GM23338 (cell line): ENCODE measurements around the gene NPHP3. TPM values are rescaled to one million over a fixed set of nuclear protein-coding genes. Genes with fewer than 3 reads are reported as not detected.

Experiments
- ATAC-seq: fragments of 200-7000 bp; cut with Tn5 transposase; 3 replicates; pipeline ENCODE4 v1.9.1; 2020
- DNase-seq: peaks from one replicate; pipeline ENCODE4 v3.0.0-alpha.2; 2015; ENCODE audit warnings: low spot score
- H2AFZ ChIP-seq: fragments of 200-600 bp; sonication (generic); 2 replicates; pipeline ENCODE4 v1.8.0; 2016; ENCODE audit warnings: antibody characterized with exemption, mild to moderate bottlenecking, moderate library complexity
- H3F3A ChIP-seq: fragments of 200-600 bp; sonication (generic); replicated peaks from 2 replicates; pipeline ENCODE4 v1.8.0; 2017; ENCODE audit warnings: antibody characterized with exemption, mixed run types, low read depth
- H3K27ac ChIP-seq: fragments of 200-600 bp; sonication (generic); 2 replicates; pipeline ENCODE4 v1.6.1; 2016; ENCODE audit warnings: low read depth
- H3K27me3 ChIP-seq: fragments of 200-600 bp; sonication (generic); 2 replicates; pipeline ENCODE4 v1.8.0; 2016; ENCODE audit warnings: mild to moderate bottlenecking, mixed run types, moderate library complexity; ENCODE audit not compliant: insufficient read depth
- H3K36me3 ChIP-seq: fragments of 200-600 bp; sonication (generic); 2 replicates; pipeline ENCODE4 v1.8.0; 2016; ENCODE audit warnings: mild to moderate bottlenecking; ENCODE audit not compliant: insufficient read depth
- H3K4me1 ChIP-seq: fragments of 200-600 bp; sonication (generic); 2 replicates; pipeline ENCODE4 v1.8.0; 2016; ENCODE audit warnings: mild to moderate bottlenecking, moderate library complexity; ENCODE audit not compliant: insufficient read depth
- H3K4me2 ChIP-seq: fragments of 200-600 bp; sonication (generic); 2 replicates; pipeline ENCODE4 v1.7.1; 2017; ENCODE audit warnings: mixed run types
- H3K4me3 ChIP-seq: fragments of 200-600 bp; sonication (generic); 2 replicates; pipeline ENCODE4 v1.6.1; 2016; ENCODE audit warnings: mixed run types
- H3K79me2 ChIP-seq: fragments of 200-600 bp; sonication (generic); replicated peaks from 2 replicates; pipeline ENCODE4 v1.8.0; 2017; ENCODE audit warnings: mild to moderate bottlenecking; ENCODE audit not compliant: insufficient read depth
- H3K9me2 ChIP-seq: fragments of 200-600 bp; sonication (generic); 2 replicates; pipeline ENCODE4 v1.8.0; 2017; ENCODE audit not compliant: insufficient read depth
- H4K20me1 ChIP-seq: fragments of 200-600 bp; sonication (generic); replicated peaks from 2 replicates; pipeline ENCODE4 v1.8.0; 2017; ENCODE audit warnings: mild to moderate bottlenecking; ENCODE audit not compliant: insufficient read depth
- H3K27ac Mint-ChIP-seq: 2 replicates; pipeline ENCODE4 v1.8.0; 2020; ENCODE audit warnings: inconsistent platforms, mild to moderate bottlenecking, moderate library complexity, mixed read lengths
- H3K27me3 Mint-ChIP-seq: 3 replicates; pipeline ENCODE4 v1.8.0; 2022; ENCODE audit warnings: low read depth, mild to moderate bottlenecking, moderate library complexity, mixed read lengths, inconsistent platforms; ENCODE audit not compliant: insufficient read depth, poor library complexity
- H3K36me3 Mint-ChIP-seq: 3 replicates; pipeline ENCODE4 v1.8.0; 2021; ENCODE audit warnings: low read depth, mild to moderate bottlenecking, inconsistent platforms, moderate library complexity, mixed read lengths
- H3K4me1 Mint-ChIP-seq: 3 replicates; pipeline ENCODE4 v1.8.0; 2020; ENCODE audit warnings: mild to moderate bottlenecking, inconsistent platforms, mixed read lengths
- H3K4me3 Mint-ChIP-seq: 3 replicates; pipeline ENCODE4 v1.8.0; 2021; ENCODE audit warnings: moderate library complexity, mild to moderate bottlenecking, inconsistent platforms, mixed read lengths
- H3K9me3 Mint-ChIP-seq: 3 replicates; pipeline ENCODE4 v1.8.0; 2020; ENCODE audit warnings: moderate library complexity, mild to moderate bottlenecking, inconsistent platforms, mixed read lengths
- CREB1 ChIP-seq: fragments of 250-450 bp; sonication (Bioruptor Pico); IDR thresholded peaks from 2 replicates; pipeline ENCODE4 v1.5.0; 2020; ENCODE audit warnings: low read depth, mild to moderate bottlenecking, moderate library complexity
- EZH2 ChIP-seq: fragments of 200-600 bp; sonication (generic); IDR thresholded peaks from one replicate; pipeline ENCODE4 v1.8.0; 2017; ENCODE audit warnings: antibody characterized with exemption, mild to moderate bottlenecking, low read depth; ENCODE audit not compliant: unreplicated experiment
- EZH2phosphoT487 ChIP-seq: fragments of 200-600 bp; sonication (generic); IDR thresholded peaks from one replicate; pipeline ENCODE4 v1.8.1; 2018; ENCODE audit warnings: antibody characterized with exemption; ENCODE audit not compliant: unreplicated experiment
- JUNB ChIP-seq: IDR thresholded peaks from one replicate; pipeline ENCODE4 v1.6.1; 2016; ENCODE audit warnings: antibody characterized with exemption; ENCODE audit not compliant: unreplicated experiment
- POLR2AphosphoS5 ChIP-seq: IDR thresholded peaks from 2 replicates; pipeline ENCODE4 v1.6.1; 2016; ENCODE audit warnings: antibody characterized with exemption, low read depth
- REST ChIP-seq: IDR thresholded peaks from one replicate; pipeline ENCODE4 v1.6.1; 2018; ENCODE audit warnings: antibody characterized with exemption; ENCODE audit not compliant: unreplicated experiment
- STAT1 ChIP-seq: IDR thresholded peaks from one replicate; pipeline ENCODE4 v1.6.1; 2016; ENCODE audit warnings: antibody characterized with exemption; ENCODE audit not compliant: unreplicated experiment
- ZNF114 ChIP-seq: fragments of 250-450 bp; sonication (Bioruptor Pico); IDR thresholded peaks from 2 replicates; pipeline ENCODE4 v1.5.0; 2020; ENCODE audit warnings: mild to moderate bottlenecking, moderate library complexity
- ZNF462 ChIP-seq: fragments of 250-450 bp; sonication (Bioruptor Pico); IDR thresholded peaks from 2 replicates; pipeline ENCODE4 v1.5.0; 2020; ENCODE audit warnings: mild to moderate bottlenecking, moderate library complexity
- polyA plus RNA-seq: library from polyadenylated mRNA; unstranded; fragments of >200 nt; fragmentation: Nextera tagmentation; extraction: Ambion mirVana; gene quantifications from 2 replicates; pipeline ENCODE4 v1.2.1, GENCODE V29; 2016
- total RNA-seq: library from RNA; depleted of rRNA; stranded (reverse); fragments of >200 nt; shearing (Covaris generic); gene quantifications from 2 replicates; pipeline ENCODE4 v1.2.3, GENCODE V29; 2014
- TF ChIP-seq, protein P1 (sequence below): IDR thresholded peaks from 2 replicates; pipeline ENCODE4 v1.6.1; 2016; ENCODE audit warnings: antibody characterized with exemption

The NPHP3 gene
- total and polyA plus RNA-seq, 2 experiments from 2014 or later = 8.4 to 12.0 TPM

- TF ChIP-seq JUNB (no peak), EZH2 (no peak), STAT1 (no peak), REST (no peak), EZH2phosphoT487 (no peak), CREB1 (CRISPR knock-in tag) (no peak)
- TF ChIP-seq, protein P1, sequence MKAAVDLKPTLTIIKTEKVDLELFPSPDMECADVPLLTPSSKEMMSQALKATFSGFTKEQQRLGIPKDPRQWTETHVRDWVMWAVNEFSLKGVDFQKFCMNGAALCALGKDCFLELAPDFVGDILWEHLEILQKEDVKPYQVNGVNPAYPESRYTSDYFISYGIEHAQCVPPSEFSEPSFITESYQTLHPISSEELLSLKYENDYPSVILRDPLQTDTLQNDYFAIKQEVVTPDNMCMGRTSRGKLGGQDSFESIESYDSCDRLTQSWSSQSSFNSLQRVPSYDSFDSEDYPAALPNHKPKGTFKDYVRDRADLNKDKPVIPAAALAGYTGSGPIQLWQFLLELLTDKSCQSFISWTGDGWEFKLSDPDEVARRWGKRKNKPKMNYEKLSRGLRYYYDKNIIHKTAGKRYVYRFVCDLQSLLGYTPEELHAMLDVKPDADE = no peak
Observed at GRCh38 chr3:132660811-132661070, 61.5 kb downstream of the NPHP3 start (continued).

GRCh38 chr3:132660052-132660810 lies 62.0 kb downstream of the NPHP3 start, which contains the start of gene UBA5:
Gene UBA5, plus strand, starts transcription at chr3:132660329. Its CDS starts 209 bp downstream, at chr3:132660538.
- no peak for TF ChIP-seq ZNF114
- TF ChIP-seq ZNF462 (CRISPR knock-in tag) = no peak
- TF ChIP-seq EZH2phosphoT487 = no peak
- TF ChIP-seq POLR2AphosphoS5 = peak; percentile 76
- peak; percentile 2 for TF ChIP-seq REST
- Mint-ChIP-seq H3K27me3 (no peaks in the 10 kb centered on the region), H3K36me3 (no peaks in the 10 kb centered on the region), H3K9me3 (no peaks in the 10 kb centered on the region), H3K4me3 (peak within 1 kb of the TSS; percentile 98), H3K27ac (peak within 1 kb of the TSS; percentile 95), H3K4me1 (peaks cover 12% of the 10 kb centered on the region; the same call in 2 of the 3 replicates)
- Histone ChIP-seq H3K27me3 (no peaks in the 10 kb centered on the region), H3K36me3 (no peaks in the 10 kb centered on the region), H3K79me2 (peaks cover 45% of the 10 kb centered on the region), H4K20me1 (no peaks in the 10 kb centered on the region), H3K4me1 (no peaks in the 10 kb centered on the region; the same call in 1 of the 2 replicates), H3K4me3 (peak within 1 kb of the TSS; percentile 89), H2AFZ (peak within 1 kb of the TSS; percentile 98), H3F3A (no peaks in the 10 kb centered on the region), H3K9me2 (no peaks in the 10 kb centered on the region), H3K27ac (peak within 1 kb of the TSS; percentile 73), H3K4me2 (peak within 1 kb of the TSS; percentile 94)
- ATAC-seq (peak; percentile 78), DNase-seq (peak; percentile 72)
